ENCODE measurements around the gene MRNIP. TPM values are rescaled to one million over a fixed set of nuclear protein-coding genes. Genes with fewer than 3 reads are reported as not detected.
A peak's percentile ranks its signal among the peaks of the same experiment; 100 is the strongest.

Gene MRNIP
- total RNA-seq, 1 experiment from 2014 or later: 37.8 TPM

DNA sequence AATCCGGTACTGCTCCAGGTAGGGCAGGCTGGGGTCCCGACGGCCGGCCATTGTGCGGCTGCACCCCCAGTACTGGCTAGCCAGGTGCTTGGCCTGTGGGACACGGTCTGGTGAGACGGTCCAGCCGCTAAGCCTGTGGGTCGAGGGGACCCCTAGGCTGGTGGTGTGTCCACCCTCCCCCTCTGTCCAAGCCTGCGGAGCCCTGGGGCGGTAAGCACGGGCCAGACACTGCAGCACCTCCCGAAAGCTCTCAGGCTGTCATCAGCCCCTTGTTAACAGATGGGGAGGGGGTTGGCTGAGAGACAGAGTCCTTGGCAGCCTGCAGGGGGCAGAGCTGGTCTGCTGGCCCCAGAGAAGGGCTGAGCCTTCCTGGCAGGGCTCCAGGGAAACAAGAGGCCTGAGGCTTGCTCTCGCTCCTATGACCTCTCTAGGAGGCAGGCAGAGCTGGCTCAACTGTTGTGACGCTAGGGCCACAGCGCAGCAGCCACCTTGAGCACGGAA is 11.8 kb upstream of the MRNIP start:
- Mint-ChIP-seq H3K9me3 (ENCODE audit: unreplicated experiment) (no peaks in the 10 kb centered on the region), H3K4me1 (ENCODE audit: low read depth, unreplicated experiment) (no peaks in the 10 kb centered on the region), H3K4me3 (ENCODE audit: unreplicated experiment) (no peak overlapping the region), H3K27ac (ENCODE audit: unreplicated experiment) (no peak overlapping the region), H3K27me3 (ENCODE audit: insufficient read depth, unreplicated experiment) (no peaks in the 10 kb centered on the region), H3K36me3 (ENCODE audit: insufficient read depth, unreplicated experiment) (peaks cover 43% of the 10 kb centered on the region)
- Histone ChIP-seq H3K27me3 (replicated peaks; ENCODE audit: control insufficient read depth, insufficient read depth, low read length) (no peaks in the 10 kb centered on the region), H3K4me3 (ENCODE audit: low read depth, low read length) (no peak overlapping the region), H3K4me1 (no peaks in the 10 kb centered on the region), H3K9me3 (no peaks in the 10 kb centered on the region), H3K36me3 (ENCODE audit: control insufficient read depth, insufficient read depth, low read length) (peaks cover 2% of the 10 kb centered on the region)
- ChIA-PET POLR2A (no interaction called here), CTCF (interaction anchor here (1.1 kb wide), 1 partner anchor 221 kb away, joined by 3 read pairs; no protein-coding TSS in a partner anchor)
- TF ChIP-seq, protein P1, sequence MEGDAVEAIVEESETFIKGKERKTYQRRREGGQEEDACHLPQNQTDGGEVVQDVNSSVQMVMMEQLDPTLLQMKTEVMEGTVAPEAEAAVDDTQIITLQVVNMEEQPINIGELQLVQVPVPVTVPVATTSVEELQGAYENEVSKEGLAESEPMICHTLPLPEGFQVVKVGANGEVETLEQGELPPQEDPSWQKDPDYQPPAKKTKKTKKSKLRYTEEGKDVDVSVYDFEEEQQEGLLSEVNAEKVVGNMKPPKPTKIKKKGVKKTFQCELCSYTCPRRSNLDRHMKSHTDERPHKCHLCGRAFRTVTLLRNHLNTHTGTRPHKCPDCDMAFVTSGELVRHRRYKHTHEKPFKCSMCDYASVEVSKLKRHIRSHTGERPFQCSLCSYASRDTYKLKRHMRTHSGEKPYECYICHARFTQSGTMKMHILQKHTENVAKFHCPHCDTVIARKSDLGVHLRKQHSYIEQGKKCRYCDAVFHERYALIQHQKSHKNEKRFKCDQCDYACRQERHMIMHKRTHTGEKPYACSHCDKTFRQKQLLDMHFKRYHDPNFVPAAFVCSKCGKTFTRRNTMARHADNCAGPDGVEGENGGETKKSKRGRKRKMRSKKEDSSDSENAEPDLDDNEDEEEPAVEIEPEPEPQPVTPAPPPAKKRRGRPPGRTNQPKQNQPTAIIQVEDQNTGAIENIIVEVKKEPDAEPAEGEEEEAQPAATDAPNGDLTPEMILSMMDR (IDR thresholded peaks at IDR 0.05; ENCODE audit: insufficient read depth in 1 of 2, low read depth in 1 of 2, low read length in 1 of 2, severe bottlenecking in 1 of 2, unreplicated experiment in 1 of 2): peak in 1 of 2 experiments; percentile 67
- intact Hi-C loops (cut with micrococcal nuclease; ENCODE audit: unreplicated experiment): no loop called here
- peak in 1 of 2 experiments; percentile 59 for DNase-seq
- no TSS peak for BruUV-seq (replicated peaks)

DNA sequence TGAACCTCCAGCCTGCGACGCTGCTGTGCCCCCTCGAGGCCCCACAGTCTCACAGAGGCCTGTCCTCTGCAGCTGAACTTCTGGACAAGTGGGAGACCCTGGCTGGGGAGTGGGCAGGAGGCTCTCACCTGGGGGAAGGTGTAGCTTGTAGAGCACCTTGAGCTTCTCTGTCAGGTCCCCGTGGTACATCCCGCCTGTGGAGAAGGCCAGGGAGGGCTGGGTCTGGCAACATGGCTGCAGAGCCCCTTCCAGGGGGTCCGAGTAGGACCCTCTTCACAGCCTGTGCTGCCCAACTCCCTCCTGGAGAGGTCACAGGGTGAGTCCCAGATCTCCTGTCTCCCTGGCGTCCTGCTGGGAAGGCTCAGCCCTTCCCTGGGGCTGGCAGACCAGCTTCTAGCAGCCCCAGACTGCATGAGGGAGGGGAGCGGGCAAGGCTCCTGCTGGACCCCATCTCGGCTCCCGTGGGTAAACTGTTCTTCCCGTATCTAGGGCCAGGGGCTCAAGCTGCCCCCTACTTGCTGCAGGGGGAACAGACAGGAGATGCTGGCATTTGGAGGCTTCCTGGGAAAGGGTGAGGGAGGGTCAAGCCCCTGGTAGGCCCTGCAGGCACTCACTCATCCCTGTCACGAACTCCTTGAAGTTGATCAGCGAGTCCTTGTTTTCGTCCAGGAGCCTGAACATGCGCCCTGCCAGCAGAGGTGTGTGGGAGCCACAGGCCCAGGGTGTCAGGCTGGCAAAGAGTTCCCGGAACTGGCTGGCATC is 11.2 kb upstream of the MRNIP start:
- H3K27me3 ChIP-seq (replicated peaks; ENCODE audit: control insufficient read depth, insufficient read depth, low read length): no peaks in the 10 kb centered on the region
- peaks cover 2% of the 10 kb centered on the region for H3K36me3 ChIP-seq (ENCODE audit: control insufficient read depth, insufficient read depth, low read length)
- TF ChIP-seq, protein P1 (IDR thresholded peaks at IDR 0.05; ENCODE audit: insufficient read depth in 1 of 2, low read depth in 1 of 2, low read length in 1 of 2, severe bottlenecking in 1 of 2, unreplicated experiment in 1 of 2): no peak
- H3K9me3 ChIP-seq: no peaks in the 10 kb centered on the region
- ChIA-PET CTCF (interaction anchor here (1.0 to 1.1 kb wide), 2 partner anchors 9 to 221 kb away, joined by 3 to 4 read pairs; no protein-coding TSS in a partner anchor), POLR2A (no interaction called here)
- H3K4me3 Mint-ChIP-seq (ENCODE audit: unreplicated experiment): no peak overlapping the region
- H3K27ac Mint-ChIP-seq (ENCODE audit: unreplicated experiment): no peak overlapping the region
- H3K36me3 Mint-ChIP-seq (ENCODE audit: insufficient read depth, unreplicated experiment): peaks cover 43% of the 10 kb centered on the region
- no TSS peak for BruUV-seq (replicated peaks)
- no peak overlapping the region for H3K4me3 ChIP-seq (ENCODE audit: low read depth, low read length)
- no peaks in the 10 kb centered on the region for H3K4me1 Mint-ChIP-seq (ENCODE audit: low read depth, unreplicated experiment)
- H3K9me3 Mint-ChIP-seq (ENCODE audit: unreplicated experiment): no peaks in the 10 kb centered on the region
- no peak for DNase-seq
- no peaks in the 10 kb centered on the region for H3K27me3 Mint-ChIP-seq (ENCODE audit: insufficient read depth, unreplicated experiment)
- H3K4me1 ChIP-seq: no peaks in the 10 kb centered on the region
- intact Hi-C loops (cut with micrococcal nuclease; ENCODE audit: unreplicated experiment): no loop called here

DNA sequence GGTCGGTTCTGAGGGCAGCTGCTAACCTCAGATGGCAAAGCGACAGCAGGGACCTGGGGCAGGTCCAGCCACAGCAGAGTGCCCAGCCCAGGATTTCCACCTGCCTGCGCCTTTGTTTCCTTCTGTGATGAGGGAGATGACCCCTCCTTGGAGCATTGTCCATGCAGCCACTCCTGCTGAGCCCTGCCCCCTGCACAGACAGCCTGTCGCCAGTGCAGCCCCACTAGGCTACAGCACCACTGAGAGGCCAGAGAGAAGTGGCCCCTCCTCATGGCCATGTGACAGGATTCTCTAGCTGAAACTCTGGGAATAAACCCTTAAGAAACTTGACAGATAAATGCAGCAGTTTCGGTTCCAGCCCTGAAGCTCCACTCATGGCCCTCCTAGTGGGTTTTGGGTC is 10.5 kb upstream of the MRNIP start:
- intact Hi-C loops (cut with micrococcal nuclease; ENCODE audit: unreplicated experiment): no loop called here
- H3K27ac Mint-ChIP-seq (ENCODE audit: unreplicated experiment): no peak overlapping the region
- H3K4me3 ChIP-seq (ENCODE audit: low read depth, low read length): no peak overlapping the region
- TF ChIP-seq, protein P1 (IDR thresholded peaks at IDR 0.05; ENCODE audit: insufficient read depth in 1 of 2, low read depth in 1 of 2, low read length in 1 of 2, severe bottlenecking in 1 of 2, unreplicated experiment in 1 of 2): no peak
- DNase-seq: no peak
- H3K4me1 ChIP-seq: no peaks in the 10 kb centered on the region
- H3K36me3 ChIP-seq (ENCODE audit: control insufficient read depth, insufficient read depth, low read length): no peaks in the 10 kb centered on the region; the same call in none of the 2 replicates
- no peaks in the 10 kb centered on the region for H3K4me1 Mint-ChIP-seq (ENCODE audit: low read depth, unreplicated experiment)
- POLR2A ChIA-PET: no interaction called here
- no peak overlapping the region for H3K4me3 Mint-ChIP-seq (ENCODE audit: unreplicated experiment)
- CTCF ChIA-PET: interaction anchor here (1.0 kb wide), 1 partner anchor 10 kb away, joined by 4 read pairs; no protein-coding TSS in a partner anchor
- no peaks in the 10 kb centered on the region for H3K9me3 ChIP-seq
- no peaks in the 10 kb centered on the region for H3K9me3 Mint-ChIP-seq (ENCODE audit: unreplicated experiment)
- H3K36me3 Mint-ChIP-seq (ENCODE audit: insufficient read depth, unreplicated experiment): peaks cover 39% of the 10 kb centered on the region
- no peaks in the 10 kb centered on the region for H3K27me3 ChIP-seq (replicated peaks; ENCODE audit: control insufficient read depth, insufficient read depth, low read length)
- H3K27me3 Mint-ChIP-seq (ENCODE audit: insufficient read depth, unreplicated experiment): no peaks in the 10 kb centered on the region
- no TSS peak for BruUV-seq (replicated peaks)

All from Caco-2 (cell line).